ENCODE measurements around the gene FAM83B.

- TF ChIP-seq CTCF (IDR thresholded peaks at IDR 0.05) (no peak), POLR2A (IDR thresholded peaks at IDR 0.05) (no peak)
Observed at GRCh38 chr6:54861905-54862616, 15.5 kb downstream of the FAM83B start.

Data from esophagus squamous epithelium (tissue), 4 donors.